DOHH2 (cell line): ENCODE results near the gene ATE1.

ENCODE experiments used
- H3F3A ChIP-seq: fragments of 200-600 bp; sonication (generic), shearing (Covaris generic); 2 replicates; pipeline ENCODE4 v1.6.0; 2016; ENCODE audit warnings: antibody characterized with exemption, mild to moderate bottlenecking; ENCODE audit not compliant: control insufficient read depth, insufficient read depth
- H3K27ac ChIP-seq: fragments of 200-600 bp; sonication (generic); 2 replicates; pipeline ENCODE4 v1.5.1; 2014; ENCODE audit warnings: low read depth, mild to moderate bottlenecking, low read length, moderate library complexity
- H3K27me3 ChIP-seq: fragments of 200-600 bp; sonication (generic); 2 replicates; pipeline ENCODE4 v1.6.1; 2014; ENCODE audit warnings: mild to moderate bottlenecking, low read length, mixed read lengths; ENCODE audit not compliant: control insufficient read depth
- H3K36me3 ChIP-seq: fragments of 200-600 bp; sonication (generic); 2 replicates; pipeline ENCODE4 v1.6.1; 2014; ENCODE audit warnings: mild to moderate bottlenecking, low read length, moderate library complexity, mixed read lengths; ENCODE audit not compliant: control insufficient read depth
- H3K4me1 ChIP-seq: fragments of 200-600 bp; sonication (generic); 2 replicates; pipeline ENCODE4 v1.6.1; 2014; ENCODE audit warnings: mild to moderate bottlenecking, low read length, mixed read lengths; ENCODE audit not compliant: control insufficient read depth
- H3K4me2 ChIP-seq: fragments of 200-600 bp; sonication (generic); 2 replicates; pipeline ENCODE4 v1.6.0; 2014; ENCODE audit warnings: mild to moderate bottlenecking, low read length, moderate library complexity
- H3K4me3 ChIP-seq: fragments of 200-600 bp; sonication (generic); 2 replicates; pipeline ENCODE4 v1.5.1; 2014; ENCODE audit warnings: mild to moderate bottlenecking, low read length, mixed read lengths
- H3K79me2 ChIP-seq: fragments of 200-600 bp; sonication (generic); 2 replicates; pipeline ENCODE4 v1.6.1; 2014; ENCODE audit warnings: mild to moderate bottlenecking, low read length, mixed read lengths; ENCODE audit not compliant: control insufficient read depth
- H3K9me2 ChIP-seq: fragments of 200-600 bp; sonication (generic); replicated peaks from 2 replicates; pipeline ENCODE4 v1.6.1; 2014; ENCODE audit warnings: mild to moderate bottlenecking, low read length, mixed read lengths; ENCODE audit not compliant: control insufficient read depth
- H3K9me3 ChIP-seq: fragments of 200-600 bp; sonication (generic); 2 replicates; pipeline ENCODE4 v1.6.1; 2014; ENCODE audit warnings: antibody characterized with exemption, low read length, mixed read lengths; ENCODE audit not compliant: control insufficient read depth, insufficient read depth
- H4K20me1 ChIP-seq: fragments of 200-600 bp; sonication (generic); 2 replicates; pipeline ENCODE4 v1.6.0; 2014; ENCODE audit warnings: low read depth, mild to moderate bottlenecking, antibody characterized with exemption, low read length, moderate library complexity; ENCODE audit not compliant: control insufficient read depth, insufficient read depth
- CTCF ChIP-seq: fragments of 200-600 bp; sonication (generic); IDR thresholded peaks from one replicate; pipeline ENCODE4 v1.5.1; 2014; ENCODE audit warnings: antibody characterized with exemption, mild to moderate bottlenecking, low read depth, low read length; ENCODE audit not compliant: poor library complexity, severe bottlenecking
- EZH2phosphoT487 ChIP-seq: fragments of 200-600 bp; sonication (generic); IDR thresholded peaks from 2 replicates; pipeline ENCODE4 v1.6.1; 2017; ENCODE audit warnings: borderline replicate concordance, mild to moderate bottlenecking, antibody characterized with exemption, low read length, moderate library complexity, mixed read lengths

The ATE1 gene

GRCh38 chr10:121952226-121952625, 24.4 kb upstream of the ATE1 start:
- Histone ChIP-seq H3K9me3 (no peaks in the 10 kb centered on the region), H3K9me2 (no peaks in the 10 kb centered on the region), H3K79me2 (no peaks in the 10 kb centered on the region), H3F3A (peaks cover 3% of the 10 kb centered on the region), H3K4me2 (no peak overlapping the region), H3K4me1 (no peaks in the 10 kb centered on the region), H3K27me3 (no peaks in the 10 kb centered on the region), H3K36me3 (peaks cover 14% of the 10 kb centered on the region), H3K4me3 (no peak overlapping the region), H3K27ac (no peak overlapping the region), H4K20me1 (no peaks in the 10 kb centered on the region)
- no peak for TF ChIP-seq CTCF
- TF ChIP-seq EZH2phosphoT487: no peak

GRCh38 chr10:121949451-121949850, 21.6 kb upstream of the ATE1 start:
- Histone ChIP-seq H3K4me2 (no peak overlapping the region), H3F3A (peaks cover 3% of the 10 kb centered on the region), H3K4me1 (no peaks in the 10 kb centered on the region), H3K79me2 (no peaks in the 10 kb centered on the region), H3K36me3 (no peaks in the 10 kb centered on the region), H3K27ac (no peak overlapping the region), H4K20me1 (no peaks in the 10 kb centered on the region), H3K27me3 (no peaks in the 10 kb centered on the region), H3K4me3 (no peak overlapping the region), H3K9me2 (no peaks in the 10 kb centered on the region), H3K9me3 (no peaks in the 10 kb centered on the region)
- TF ChIP-seq EZH2phosphoT487 (no peak), CTCF (no peak)

GRCh38 chr10:121949049-121949448, 21.2 kb upstream of the ATE1 start:
- no peaks in the 10 kb centered on the region for H3K4me1 ChIP-seq
- H3F3A ChIP-seq: peaks cover 3% of the 10 kb centered on the region
- no peak overlapping the region for H3K27ac ChIP-seq
- no peaks in the 10 kb centered on the region for H4K20me1 ChIP-seq
- no peak overlapping the region for H3K4me3 ChIP-seq
- H3K27me3 ChIP-seq: no peaks in the 10 kb centered on the region
- no peaks in the 10 kb centered on the region for H3K9me2 ChIP-seq
- no peak for TF ChIP-seq EZH2phosphoT487
- TF ChIP-seq CTCF: no peak
- no peak overlapping the region for H3K4me2 ChIP-seq
- no peaks in the 10 kb centered on the region for H3K79me2 ChIP-seq
- H3K9me3 ChIP-seq: no peaks in the 10 kb centered on the region
- no peaks in the 10 kb centered on the region for H3K36me3 ChIP-seq
